ENCODE measurements around the gene GSPT2.
"Not testable (repeated sequence)": the region's sequence is repeated elsewhere in the genome, so short reads cannot be mapped to it uniquely, and the experiment has no call there.

The GSPT2 gene

DNA sequence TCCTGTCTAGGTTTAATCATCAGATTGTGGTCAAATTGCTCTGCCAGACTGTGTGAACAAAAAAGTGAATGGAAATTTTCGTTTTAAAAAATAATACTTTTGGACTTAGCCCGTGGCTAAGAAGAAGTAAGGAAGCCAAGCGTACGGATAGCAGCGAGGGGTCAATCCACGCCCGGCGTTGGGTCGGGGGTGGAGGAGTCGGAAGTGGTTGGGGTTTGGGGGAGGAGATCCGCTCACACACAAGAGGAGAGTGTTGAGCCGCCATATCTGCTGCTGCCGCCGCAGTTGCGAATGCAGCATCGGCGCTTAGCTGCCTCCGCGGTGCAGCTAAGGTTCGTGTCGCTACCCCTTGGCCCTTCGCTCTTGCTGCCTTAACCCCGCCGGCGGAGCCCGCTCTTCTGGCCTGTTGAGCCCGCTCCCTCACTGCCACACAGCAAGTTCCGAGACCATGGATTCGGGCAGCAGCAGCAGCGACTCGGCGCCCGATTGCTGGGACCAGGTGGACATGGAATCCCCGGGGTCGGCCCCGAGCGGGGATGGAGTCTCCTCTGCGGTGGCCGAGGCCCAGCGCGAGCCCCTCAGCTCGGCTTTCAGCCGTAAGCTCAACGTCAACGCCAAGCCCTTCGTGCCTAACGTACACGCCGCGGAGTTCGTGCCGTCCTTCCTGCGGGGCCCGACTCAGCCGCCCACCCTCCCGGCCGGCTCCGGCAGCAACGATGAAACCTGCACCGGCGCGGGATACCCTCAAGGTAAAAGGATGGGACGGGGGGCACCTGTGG, at the start of gene GSPT2:
Gene GSPT2, plus strand, starts transcription at position 264 of the 779 bp plus-strand sequence. Its CDS starts 185 bp downstream, at position 449.
- peak; percentile 33 to 54 for DNase-seq (ENCODE audit: low read depth in 2 of 2)

DNA sequence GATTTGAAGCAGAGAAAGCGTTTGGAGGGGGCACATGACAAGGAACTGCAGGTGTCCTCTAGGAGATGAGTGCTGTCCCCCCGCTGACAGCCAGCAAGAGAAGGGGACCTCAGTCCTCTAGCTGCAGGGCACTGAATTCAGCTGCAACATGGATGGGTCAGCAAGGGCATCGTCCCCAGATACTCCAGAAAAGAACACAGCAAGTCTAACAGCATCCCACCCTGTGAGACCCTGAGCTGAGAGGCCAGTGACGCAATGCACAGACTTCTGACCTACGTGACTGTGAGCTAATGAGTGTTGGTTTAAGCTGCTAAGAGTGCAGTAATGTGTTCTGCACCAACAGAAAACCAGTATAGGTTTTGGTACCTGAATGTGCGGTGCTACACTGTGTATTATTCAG, 49.0 kb upstream of the GSPT2 start:
- no peak for DNase-seq (ENCODE audit: low read depth in 2 of 2)

DNA sequence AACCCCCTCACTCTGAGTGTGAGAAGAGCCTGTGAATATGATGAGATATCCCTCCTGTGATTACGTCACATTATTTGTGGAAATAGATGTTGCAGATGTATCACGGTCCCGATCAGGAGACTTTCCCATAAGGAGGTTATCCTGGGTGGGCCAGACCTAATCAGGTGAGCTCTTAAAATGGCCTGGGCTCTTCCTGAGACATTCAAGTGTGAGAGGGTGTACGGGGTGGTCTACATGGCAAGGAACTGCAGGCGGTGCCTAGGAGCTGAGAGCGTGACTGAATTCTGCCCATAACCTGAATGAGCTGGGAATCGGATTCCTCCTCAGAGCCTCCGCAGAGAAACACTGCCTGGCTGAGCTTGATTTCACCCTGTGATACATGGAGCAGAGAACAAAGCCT, 45.8 kb upstream of the GSPT2 start:
- DNase-seq (ENCODE audit: low read depth in 2 of 2) = no peak

DNA sequence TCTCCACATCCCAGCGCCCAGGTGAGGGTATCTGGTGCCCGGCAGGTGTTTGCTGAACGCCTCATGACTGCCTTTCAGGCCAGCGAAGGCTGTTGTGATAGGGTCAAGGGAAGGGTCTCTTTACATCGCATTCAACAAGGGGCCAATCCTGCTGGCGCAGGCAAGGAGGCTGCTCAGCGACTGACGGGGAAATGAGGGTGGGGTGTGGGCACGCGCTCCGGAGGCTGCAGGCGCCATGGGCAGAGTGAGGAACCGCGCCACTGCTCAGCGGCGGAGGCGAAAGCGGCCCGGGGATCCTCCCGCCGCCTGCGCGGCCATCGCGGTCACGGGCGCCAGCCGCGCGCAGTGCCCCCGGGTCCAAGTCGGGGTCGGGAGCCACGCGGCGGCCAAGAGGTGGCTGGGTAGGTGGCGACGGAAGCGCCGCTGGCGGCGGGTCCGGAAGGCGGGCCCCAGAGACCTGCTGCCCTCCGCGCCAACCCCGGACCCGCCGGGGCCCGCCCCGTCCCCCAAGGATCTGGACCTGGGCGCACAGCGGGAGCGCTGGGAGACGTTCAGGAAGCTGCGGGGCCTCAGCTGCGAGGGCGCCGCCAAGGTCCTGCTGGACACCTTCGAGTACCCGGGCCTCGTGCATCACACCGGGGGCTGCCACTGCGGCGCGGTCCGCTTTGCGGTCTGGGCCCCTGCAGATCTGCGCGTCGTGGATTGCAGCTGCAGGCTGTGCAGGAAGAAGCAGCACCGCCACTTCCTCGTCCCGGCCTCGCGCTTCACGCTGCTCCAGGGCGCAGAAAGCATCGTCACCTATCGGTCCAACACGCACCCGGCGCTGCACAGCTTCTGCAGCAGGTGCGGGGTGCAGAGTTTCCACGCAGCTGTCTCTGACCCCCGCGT, 32.7 kb upstream of the GSPT2 start, which contains the start of gene CENPVL1:
Gene CENPVL1, plus strand, starts transcription at position 236 of the 888 bp plus-strand sequence. Its CDS starts 0 bp downstream, at position 236.
- not testable (repeated sequence) for DNase-seq (ENCODE audit: low read depth in 2 of 2)

DNA sequence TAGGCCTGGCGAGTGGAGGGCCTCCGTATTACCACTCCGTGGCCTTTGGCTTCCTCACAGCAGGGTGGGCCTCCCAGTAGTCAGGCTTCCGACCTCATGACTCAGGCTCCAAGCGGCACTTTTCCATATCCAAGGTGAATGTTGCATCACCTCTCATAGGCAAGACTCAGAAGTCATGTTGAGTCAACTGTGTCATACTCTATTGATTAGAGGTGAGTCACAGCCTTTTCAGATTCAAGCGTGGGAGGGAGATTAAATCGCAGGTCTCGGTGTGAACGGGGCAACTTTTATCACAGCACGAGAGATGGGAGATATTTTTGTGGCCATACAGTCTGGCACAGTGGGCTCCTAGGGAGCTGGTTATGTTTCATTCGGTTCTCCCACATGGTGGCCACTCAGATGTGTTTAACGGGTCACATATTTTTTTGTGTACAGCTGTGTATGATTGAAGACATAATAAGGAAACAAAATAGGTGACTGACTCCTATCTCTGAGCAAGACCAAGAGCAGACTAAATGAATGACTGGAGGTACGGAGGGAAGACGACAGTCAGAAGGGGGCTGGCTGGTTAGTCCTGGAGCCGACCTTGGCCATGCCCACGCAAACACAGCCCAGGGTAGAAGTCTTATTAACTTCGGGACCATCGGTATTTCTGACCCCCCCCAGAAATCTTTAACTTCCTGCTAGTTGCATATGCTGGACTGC, 30.1 kb upstream of the GSPT2 start:
- not testable (repeated sequence) for DNase-seq (ENCODE audit: low read depth in 2 of 2)

DNA sequence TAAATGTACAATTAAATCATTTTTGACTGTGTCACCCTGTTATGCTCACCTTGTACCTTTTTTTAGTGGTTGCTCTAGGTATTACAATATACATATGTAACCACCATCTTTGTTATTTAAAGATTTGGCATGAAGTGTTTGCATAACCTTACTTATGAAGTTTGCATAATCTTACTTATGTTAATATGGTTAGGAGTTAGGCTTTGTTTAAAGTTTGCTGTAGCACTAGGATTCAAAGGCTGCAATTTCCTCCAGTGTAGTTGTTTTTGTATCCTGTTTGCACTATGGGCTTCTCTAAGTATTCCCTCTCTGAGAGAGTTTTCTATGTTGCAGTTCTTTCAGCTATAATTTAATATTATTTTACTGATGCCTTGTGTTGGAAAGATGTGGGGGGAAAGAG, 15.0 kb upstream of the GSPT2 start:
- DNase-seq (ENCODE audit: low read depth in 2 of 2) = no peak

DNA sequence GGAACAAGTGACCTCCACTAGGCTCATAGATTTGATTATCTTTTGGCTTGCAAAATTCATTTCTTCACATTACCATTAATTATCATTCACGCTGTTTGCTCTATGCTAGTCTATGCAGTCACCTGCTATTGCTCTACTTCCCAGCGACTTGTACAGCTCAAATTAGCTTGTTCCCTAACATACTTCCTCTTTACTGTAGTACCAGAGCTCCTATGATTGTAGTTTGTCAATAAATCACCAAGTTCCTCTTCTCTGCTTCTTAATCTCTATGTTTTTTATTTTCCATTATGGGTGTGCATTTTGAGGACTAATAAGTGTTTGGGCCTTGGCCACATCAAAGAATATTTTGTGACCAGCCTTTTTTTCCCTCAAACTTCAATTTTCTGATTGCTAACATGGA, 6.2 kb upstream of the GSPT2 start:
- no peak for DNase-seq (ENCODE audit: low read depth in 2 of 2)

DNA sequence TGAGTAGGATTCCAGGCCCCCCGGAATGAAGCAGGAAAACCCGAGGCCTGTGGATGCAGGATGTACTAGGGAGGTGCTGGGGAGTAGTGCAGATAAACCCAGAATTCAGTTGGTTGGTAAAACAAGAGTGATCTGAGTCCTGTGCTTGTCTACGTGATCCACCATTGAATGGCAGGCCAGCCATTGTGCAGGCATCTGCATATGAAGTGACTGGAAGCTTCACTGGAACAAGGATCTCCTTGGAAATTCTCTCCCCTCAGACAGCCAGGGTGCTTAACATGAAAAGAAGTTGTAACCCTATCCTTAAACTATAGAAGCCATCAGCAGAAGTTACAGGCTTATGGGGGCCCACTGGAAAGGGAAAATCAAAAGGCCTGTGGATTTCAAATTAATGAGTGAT, 656 bp upstream of the GSPT2 start:
- no peak for DNase-seq (ENCODE audit: low read depth in 2 of 2)

DNA sequence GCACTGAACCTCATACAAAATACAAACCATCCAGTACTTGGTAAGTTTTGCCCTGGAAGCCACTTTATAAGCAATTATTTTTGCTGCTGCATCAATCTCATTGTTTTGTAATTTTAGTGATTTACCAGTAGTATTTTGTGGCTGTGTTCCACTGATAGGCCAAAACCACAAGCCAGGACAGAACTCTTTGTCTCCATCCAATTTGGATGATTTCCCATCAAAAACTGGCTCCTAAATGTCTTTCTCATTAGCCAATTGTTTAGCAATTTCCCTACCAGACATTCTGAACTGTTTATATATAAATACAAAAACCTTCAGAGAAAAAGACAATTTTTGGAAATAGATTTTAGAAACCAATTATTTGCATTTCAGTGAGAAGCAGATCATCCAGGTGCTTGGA, 4.4 kb downstream of the GSPT2 start:
- DNase-seq (ENCODE audit: low read depth in 2 of 2) = no peak

DNA sequence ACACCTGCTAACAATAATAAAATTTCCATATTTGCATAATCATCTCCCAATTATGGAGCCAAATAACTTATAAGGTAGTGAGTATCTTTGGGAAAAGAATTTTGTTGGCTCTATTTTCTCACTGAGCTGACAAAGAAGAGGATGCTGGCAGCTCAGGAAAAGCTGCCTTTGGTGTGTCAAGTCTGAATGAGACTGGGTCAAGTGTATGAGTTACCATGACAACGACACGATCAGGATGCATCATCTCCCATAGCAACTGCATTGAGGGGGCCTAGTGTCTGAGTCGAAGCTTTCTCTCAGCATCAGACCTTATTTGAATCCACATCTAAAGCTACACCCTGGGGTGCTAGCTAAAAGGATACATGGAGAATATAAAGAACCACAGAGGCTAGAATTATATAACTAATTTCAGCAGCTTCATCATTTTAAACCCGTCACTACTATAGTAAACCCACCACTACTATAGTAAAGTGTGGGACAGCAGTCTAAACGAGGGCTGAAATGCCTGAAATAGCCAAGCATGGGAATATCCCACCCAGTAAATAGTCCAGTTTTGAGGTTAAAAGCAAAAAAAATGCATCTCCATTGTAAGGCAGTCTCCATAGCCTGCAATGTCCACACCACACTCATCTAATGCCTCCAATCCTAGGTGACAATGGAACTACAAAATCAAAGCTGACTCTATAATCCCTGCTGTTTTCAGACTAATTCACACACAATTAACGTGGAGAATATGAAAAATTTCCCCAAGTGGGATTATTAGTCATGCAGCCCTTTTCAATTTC, 16.0 kb downstream of the GSPT2 start:
- no peak for DNase-seq (ENCODE audit: low read depth in 2 of 2)

DNA sequence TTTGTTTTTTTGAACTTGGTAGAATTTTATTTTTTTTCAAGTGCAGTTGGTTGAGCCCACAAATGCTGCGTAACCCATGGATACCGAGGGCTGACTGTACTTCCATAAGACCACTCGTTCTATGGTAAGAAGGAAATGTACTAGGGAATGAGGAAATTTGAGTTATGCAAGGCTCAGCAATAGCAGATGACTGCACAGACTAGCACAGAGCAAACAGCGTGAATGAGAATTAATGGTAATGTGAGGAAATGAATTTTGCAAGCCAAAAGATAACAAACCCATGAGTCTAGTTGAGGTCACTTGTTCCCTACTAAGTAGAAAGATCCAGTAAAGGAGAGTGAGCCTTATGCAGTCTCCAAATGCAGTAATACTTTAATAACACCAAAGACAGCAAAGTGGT, 17.4 kb downstream of the GSPT2 start:
- no peak for DNase-seq (ENCODE audit: low read depth in 2 of 2)

DNA sequence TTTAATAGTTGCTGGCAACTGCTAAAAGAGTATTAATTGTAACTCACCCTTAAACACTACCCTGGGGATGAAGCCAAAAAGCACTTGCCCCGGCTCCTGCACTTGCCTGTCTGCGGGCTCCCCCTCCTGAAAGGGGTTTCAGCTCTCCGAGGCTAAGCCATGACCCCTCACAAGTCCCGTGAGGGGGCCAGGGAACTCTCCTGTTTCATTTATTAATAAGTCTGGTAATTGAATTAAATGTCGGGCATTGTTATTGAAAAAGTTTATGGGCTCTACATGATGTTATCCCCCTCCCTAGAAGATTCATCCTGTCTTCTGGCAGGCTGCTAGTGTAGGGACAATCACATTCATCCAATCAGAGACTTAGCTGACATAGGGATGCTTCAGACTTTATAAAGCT, 23.3 kb downstream of the GSPT2 start:
- DNase-seq (ENCODE audit: low read depth in 2 of 2) = no peak

DNA sequence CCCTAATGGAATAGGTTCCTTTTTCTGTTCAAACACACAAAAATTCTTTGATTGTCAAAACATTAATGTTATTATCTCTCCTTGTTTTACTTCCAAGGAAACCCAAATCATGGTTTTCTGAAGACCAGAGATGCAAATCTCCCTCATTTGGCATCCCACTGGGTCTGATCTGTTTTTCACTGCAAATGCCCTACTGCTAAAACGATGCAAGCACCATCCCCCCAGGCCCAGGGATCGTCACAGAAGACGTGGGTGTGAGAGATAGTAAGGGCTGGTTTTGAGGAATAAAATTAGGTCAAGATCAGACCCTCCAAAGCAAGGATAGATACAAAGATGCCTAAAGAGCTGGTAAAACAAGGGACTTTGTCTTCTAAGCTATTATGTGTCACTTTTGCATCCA, 33.6 kb downstream of the GSPT2 start:
- DNase-seq (ENCODE audit: low read depth in 2 of 2) = no peak

DNA sequence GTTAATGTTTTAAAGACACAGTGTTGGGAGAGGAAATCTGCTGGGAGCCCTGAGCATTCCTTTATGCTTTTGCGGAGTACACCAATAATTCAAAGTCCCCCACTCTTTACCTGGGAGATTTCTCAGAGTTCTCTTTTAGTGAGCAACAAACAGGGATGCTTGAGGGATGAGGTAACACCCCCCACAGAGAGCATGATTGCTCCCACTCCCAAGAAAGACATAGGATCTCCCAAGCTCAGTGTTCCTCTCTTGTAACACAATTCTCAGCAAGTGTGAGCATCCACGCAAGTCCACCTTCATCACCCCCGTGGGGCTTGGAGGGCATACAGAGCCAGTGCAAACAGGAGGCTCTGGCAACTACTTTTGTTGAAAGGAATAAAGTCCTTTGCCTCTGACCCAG, 36.1 kb downstream of the GSPT2 start:
- no peak for DNase-seq (ENCODE audit: low read depth in 2 of 2)

DNA sequence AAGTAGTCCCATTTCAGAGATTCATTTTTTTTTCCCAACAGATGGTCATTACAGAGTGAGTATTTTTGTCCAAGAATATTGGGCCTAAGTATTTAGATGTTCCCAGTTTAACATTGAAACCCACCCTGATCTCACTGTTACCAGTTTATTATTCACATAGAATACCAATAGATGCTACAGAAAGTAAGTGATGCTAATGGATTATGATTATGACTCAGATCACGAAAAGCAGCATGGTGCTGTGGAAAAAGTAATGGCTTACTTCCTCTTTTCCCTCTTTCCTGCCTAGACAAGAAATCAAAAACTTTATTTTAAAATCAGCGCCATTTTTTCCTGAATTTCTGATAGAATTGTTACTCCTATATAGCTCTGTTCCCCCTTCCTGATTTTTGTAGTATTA, 51.9 kb downstream of the GSPT2 start:
- no peak for DNase-seq (ENCODE audit: low read depth in 2 of 2)

Data from stimulated activated CD8-positive, alpha-beta memory T cell treated with anti-CD3 and anti-CD28 coated beads, Interleukin-15, amount 100 ng/mL, for 48 hours (primary cell).